ENCODE results near the gene VRTN.

DNA sequence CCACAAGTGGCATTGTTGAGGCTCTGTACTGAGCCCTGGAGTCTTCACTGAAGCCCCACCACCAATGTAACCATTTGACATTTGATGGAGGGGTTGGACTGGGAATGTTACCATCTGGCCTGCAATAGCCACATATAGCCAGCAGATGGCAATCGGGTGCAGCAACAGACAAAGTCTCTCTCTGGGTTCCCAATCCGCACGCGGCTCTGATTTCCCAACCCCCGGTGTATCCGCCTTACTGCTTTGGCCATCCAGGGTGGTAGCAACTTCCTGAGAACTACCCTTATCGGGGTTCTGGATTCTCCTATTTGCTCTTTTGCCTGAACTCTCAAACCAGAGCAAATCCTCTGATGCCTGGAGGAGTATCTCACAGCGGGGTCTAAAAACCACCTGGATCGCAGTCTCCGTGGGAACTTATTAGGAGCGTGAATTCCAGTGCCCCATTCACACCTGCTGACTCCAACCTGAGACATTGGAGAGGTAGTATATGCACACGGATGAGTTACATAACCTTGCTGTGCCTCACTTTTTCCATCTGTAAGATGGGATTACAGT, 14.2 kb downstream of the VRTN start:
- TF ChIP-seq MAZ (IDR thresholded peaks at IDR 0.05; ENCODE audit: borderline replicate concordance, low read depth, low read length), result no peak
- TF ChIP-seq MAZ (CRISPR knock-in tag; IDR thresholded peaks at IDR 0.05; ENCODE audit: low read depth), result no peak
- TF ChIP-seq, protein P1, sequence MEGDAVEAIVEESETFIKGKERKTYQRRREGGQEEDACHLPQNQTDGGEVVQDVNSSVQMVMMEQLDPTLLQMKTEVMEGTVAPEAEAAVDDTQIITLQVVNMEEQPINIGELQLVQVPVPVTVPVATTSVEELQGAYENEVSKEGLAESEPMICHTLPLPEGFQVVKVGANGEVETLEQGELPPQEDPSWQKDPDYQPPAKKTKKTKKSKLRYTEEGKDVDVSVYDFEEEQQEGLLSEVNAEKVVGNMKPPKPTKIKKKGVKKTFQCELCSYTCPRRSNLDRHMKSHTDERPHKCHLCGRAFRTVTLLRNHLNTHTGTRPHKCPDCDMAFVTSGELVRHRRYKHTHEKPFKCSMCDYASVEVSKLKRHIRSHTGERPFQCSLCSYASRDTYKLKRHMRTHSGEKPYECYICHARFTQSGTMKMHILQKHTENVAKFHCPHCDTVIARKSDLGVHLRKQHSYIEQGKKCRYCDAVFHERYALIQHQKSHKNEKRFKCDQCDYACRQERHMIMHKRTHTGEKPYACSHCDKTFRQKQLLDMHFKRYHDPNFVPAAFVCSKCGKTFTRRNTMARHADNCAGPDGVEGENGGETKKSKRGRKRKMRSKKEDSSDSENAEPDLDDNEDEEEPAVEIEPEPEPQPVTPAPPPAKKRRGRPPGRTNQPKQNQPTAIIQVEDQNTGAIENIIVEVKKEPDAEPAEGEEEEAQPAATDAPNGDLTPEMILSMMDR (CRISPR knock-in tag; IDR thresholded peaks at IDR 0.05), result peak; percentile 90
- TF ChIP-seq, protein P2, sequence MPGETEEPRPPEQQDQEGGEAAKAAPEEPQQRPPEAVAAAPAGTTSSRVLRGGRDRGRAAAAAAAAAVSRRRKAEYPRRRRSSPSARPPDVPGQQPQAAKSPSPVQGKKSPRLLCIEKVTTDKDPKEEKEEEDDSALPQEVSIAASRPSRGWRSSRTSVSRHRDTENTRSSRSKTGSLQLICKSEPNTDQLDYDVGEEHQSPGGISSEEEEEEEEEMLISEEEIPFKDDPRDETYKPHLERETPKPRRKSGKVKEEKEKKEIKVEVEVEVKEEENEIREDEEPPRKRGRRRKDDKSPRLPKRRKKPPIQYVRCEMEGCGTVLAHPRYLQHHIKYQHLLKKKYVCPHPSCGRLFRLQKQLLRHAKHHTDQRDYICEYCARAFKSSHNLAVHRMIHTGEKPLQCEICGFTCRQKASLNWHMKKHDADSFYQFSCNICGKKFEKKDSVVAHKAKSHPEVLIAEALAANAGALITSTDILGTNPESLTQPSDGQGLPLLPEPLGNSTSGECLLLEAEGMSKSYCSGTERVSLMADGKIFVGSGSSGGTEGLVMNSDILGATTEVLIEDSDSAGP (CRISPR knock-in tag; IDR thresholded peaks at IDR 0.05; ENCODE audit: borderline replicate concordance), result no peak
- TF ChIP-seq, protein P3, sequence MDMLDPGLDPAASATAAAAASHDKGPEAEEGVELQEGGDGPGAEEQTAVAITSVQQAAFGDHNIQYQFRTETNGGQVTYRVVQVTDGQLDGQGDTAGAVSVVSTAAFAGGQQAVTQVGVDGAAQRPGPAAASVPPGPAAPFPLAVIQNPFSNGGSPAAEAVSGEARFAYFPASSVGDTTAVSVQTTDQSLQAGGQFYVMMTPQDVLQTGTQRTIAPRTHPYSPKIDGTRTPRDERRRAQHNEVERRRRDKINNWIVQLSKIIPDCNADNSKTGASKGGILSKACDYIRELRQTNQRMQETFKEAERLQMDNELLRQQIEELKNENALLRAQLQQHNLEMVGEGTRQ (IDR thresholded peaks at IDR 0.05; ENCODE audit: low read depth, low read length), result no peak
- TF ChIP-seq, protein P3 (CRISPR knock-in tag; IDR thresholded peaks at IDR 0.05; ENCODE audit: borderline replicate concordance), result no peak
- no peak for TF ChIP-seq SOX6 (IDR thresholded peaks at IDR 0.05)
- TF ChIP-seq SOX6 (CRISPR knock-in tag; IDR thresholded peaks at IDR 0.05), result no peak
- TF ChIP-seq POLR2AphosphoS2 (IDR thresholded peaks at IDR 0.05; ENCODE audit: low read depth, low read length), result no peak
- no peak for TF ChIP-seq KAT7 (CRISPR knock-in tag; IDR thresholded peaks at IDR 0.05; ENCODE audit: borderline replicate concordance)
- no peak for TF ChIP-seq ZBTB7A (CRISPR knock-in tag; IDR thresholded peaks at IDR 0.05)
- TF ChIP-seq SMARCE1 (IDR thresholded peaks at IDR 0.05; ENCODE audit: borderline replicate concordance), result no peak
- TF ChIP-seq, protein P4, sequence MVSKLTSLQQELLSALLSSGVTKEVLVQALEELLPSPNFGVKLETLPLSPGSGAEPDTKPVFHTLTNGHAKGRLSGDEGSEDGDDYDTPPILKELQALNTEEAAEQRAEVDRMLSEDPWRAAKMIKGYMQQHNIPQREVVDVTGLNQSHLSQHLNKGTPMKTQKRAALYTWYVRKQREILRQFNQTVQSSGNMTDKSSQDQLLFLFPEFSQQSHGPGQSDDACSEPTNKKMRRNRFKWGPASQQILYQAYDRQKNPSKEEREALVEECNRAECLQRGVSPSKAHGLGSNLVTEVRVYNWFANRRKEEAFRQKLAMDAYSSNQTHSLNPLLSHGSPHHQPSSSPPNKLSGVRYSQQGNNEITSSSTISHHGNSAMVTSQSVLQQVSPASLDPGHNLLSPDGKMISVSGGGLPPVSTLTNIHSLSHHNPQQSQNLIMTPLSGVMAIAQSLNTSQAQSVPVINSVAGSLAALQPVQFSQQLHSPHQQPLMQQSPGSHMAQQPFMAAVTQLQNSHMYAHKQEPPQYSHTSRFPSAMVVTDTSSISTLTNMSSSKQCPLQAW (CRISPR knock-in tag; IDR thresholded peaks at IDR 0.05), result no peak
- TF ChIP-seq, protein P5, sequence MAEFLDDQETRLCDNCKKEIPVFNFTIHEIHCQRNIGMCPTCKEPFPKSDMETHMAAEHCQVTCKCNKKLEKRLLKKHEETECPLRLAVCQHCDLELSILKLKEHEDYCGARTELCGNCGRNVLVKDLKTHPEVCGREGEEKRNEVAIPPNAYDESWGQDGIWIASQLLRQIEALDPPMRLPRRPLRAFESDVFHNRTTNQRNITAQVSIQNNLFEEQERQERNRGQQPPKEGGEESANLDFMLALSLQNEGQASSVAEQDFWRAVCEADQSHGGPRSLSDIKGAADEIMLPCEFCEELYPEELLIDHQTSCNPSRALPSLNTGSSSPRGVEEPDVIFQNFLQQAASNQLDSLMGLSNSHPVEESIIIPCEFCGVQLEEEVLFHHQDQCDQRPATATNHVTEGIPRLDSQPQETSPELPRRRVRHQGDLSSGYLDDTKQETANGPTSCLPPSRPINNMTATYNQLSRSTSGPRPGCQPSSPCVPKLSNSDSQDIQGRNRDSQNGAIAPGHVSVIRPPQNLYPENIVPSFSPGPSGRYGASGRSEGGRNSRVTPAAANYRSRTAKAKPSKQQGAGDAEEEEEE (CRISPR knock-in tag; IDR thresholded peaks at IDR 0.05; ENCODE audit: borderline replicate concordance), result no peak
- TF ChIP-seq, protein P6, sequence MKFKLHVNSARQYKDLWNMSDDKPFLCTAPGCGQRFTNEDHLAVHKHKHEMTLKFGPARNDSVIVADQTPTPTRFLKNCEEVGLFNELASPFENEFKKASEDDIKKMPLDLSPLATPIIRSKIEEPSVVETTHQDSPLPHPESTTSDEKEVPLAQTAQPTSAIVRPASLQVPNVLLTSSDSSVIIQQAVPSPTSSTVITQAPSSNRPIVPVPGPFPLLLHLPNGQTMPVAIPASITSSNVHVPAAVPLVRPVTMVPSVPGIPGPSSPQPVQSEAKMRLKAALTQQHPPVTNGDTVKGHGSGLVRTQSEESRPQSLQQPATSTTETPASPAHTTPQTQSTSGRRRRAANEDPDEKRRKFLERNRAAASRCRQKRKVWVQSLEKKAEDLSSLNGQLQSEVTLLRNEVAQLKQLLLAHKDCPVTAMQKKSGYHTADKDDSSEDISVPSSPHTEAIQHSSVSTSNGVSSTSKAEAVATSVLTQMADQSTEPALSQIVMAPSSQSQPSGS (CRISPR knock-in tag; IDR thresholded peaks at IDR 0.05), result no peak
- no peak for TF ChIP-seq ATM (IDR thresholded peaks at IDR 0.05; ENCODE audit: borderline replicate concordance)

All from HepG2 (cell line).